Measurements from ENCODE around the gene STPG3.

The STPG3 gene

GRCh38 chr9:137245450-137246421, 5.3 kb upstream of the STPG3 start:
- peaks cover 40% of the 10 kb centered on the region for H3K4me1 ChIP-seq (ENCODE audit: control insufficient read depth, insufficient read depth, low read depth, low read length)
- H2AK5ac ChIP-seq (ENCODE audit: low read length, severe bottlenecking): no peak overlapping the region
- no peak overlapping the region for H2BK12ac ChIP-seq (ENCODE audit: low read length in 2 of 2)
- DNase-seq: no peak
- H3K79me1 ChIP-seq (replicated peaks; ENCODE audit: low read length, poor library complexity, severe bottlenecking): no peaks in the 10 kb centered on the region
- H2BK15ac ChIP-seq (ENCODE audit: low read depth, poor library complexity, severe bottlenecking): no peak overlapping the region
- H2BK120ac ChIP-seq (ENCODE audit: low read depth, low read length): no peak overlapping the region
- no peak overlapping the region for H3K18ac ChIP-seq (ENCODE audit: low read depth in 1 of 2, low read length in 2 of 2)
- H4K8ac ChIP-seq (ENCODE audit: low read length): no peak overlapping the region
- no peak overlapping the region for H2BK5ac ChIP-seq (ENCODE audit: low read depth, low read length, poor library complexity, severe bottlenecking)
- no peak overlapping the region for H3K4ac ChIP-seq (ENCODE audit: low read depth in 1 of 2, low read length in 2 of 2)
- peaks cover 0 to 17% of the 10 kb centered on the region in 2 experiments for H3K27me3 ChIP-seq (ENCODE audit: control insufficient read depth in 1 of 2, insufficient read depth in 1 of 2, low read length in 2 of 2)
- no peak overlapping the region for H3K14ac ChIP-seq (ENCODE audit: low read length in 2 of 2)
- no peak overlapping the region for H4K91ac ChIP-seq (ENCODE audit: low read length)
- WGBS: 92% methylated on average over 25 of the region's 25 CpGs
- H3K9ac ChIP-seq (ENCODE audit: low read length): no peak overlapping the region
- H2AFZ ChIP-seq (ENCODE audit: low read depth, low read length): no peak overlapping the region
- no peaks in the 10 kb centered on the region for H3K9me3 ChIP-seq (ENCODE audit: control insufficient read depth, low read length)
- H3K36me3 ChIP-seq (ENCODE audit: control insufficient read depth in 1 of 2, insufficient read depth in 2 of 2, low read depth in 1 of 2, low read length in 2 of 2): peaks cover 24 to 27% of the 10 kb centered on the region in 2 experiments
- H3K23ac ChIP-seq (ENCODE audit: low read length in 2 of 2): peak overlapping the region in 1 of 2 experiments; percentile 14
- H3K4me2 ChIP-seq (ENCODE audit: low read length, poor library complexity, severe bottlenecking): no peak overlapping the region
- no peak overlapping the region for H3K27ac ChIP-seq (ENCODE audit: low read length, poor library complexity, severe bottlenecking)
- H3K4me3 ChIP-seq (ENCODE audit: insufficient read depth in 1 of 2, low read depth in 1 of 2, low read length in 2 of 2): no peak overlapping the region

GRCh38 chr9:137247135-137247915, 3.8 kb upstream of the STPG3 start:
- no peak overlapping the region for H3K4ac ChIP-seq (ENCODE audit: low read depth in 1 of 2, low read length in 2 of 2)
- no peak overlapping the region for H3K9ac ChIP-seq (ENCODE audit: low read length)
- H2BK5ac ChIP-seq (ENCODE audit: low read depth, low read length, poor library complexity, severe bottlenecking): no peak overlapping the region
- no peak overlapping the region for H4K8ac ChIP-seq (ENCODE audit: low read length)
- no peak overlapping the region for H3K18ac ChIP-seq (ENCODE audit: low read depth in 1 of 2, low read length in 2 of 2)
- no peak overlapping the region for H2AK5ac ChIP-seq (ENCODE audit: low read length, severe bottlenecking)
- H3K79me1 ChIP-seq (replicated peaks; ENCODE audit: low read length, poor library complexity, severe bottlenecking): no peaks in the 10 kb centered on the region
- H3K4me1 ChIP-seq (ENCODE audit: control insufficient read depth, insufficient read depth, low read depth, low read length): peaks cover 45% of the 10 kb centered on the region
- peak overlapping the region in 1 of 2 experiments; percentile 31 for H2BK12ac ChIP-seq (ENCODE audit: low read length in 2 of 2)
- no peak overlapping the region for H3K27ac ChIP-seq (ENCODE audit: low read length, poor library complexity, severe bottlenecking)
- peaks cover 17 to 20% of the 10 kb centered on the region in 2 experiments for H3K36me3 ChIP-seq (ENCODE audit: control insufficient read depth in 1 of 2, insufficient read depth in 2 of 2, low read depth in 1 of 2, low read length in 2 of 2)
- no peak overlapping the region for H4K91ac ChIP-seq (ENCODE audit: low read length)
- DNase-seq: no peak
- no peak overlapping the region for H2BK15ac ChIP-seq (ENCODE audit: low read depth, poor library complexity, severe bottlenecking)
- H3K23ac ChIP-seq (ENCODE audit: low read length in 2 of 2): no peak overlapping the region
- H3K9me3 ChIP-seq (ENCODE audit: control insufficient read depth, low read length): no peaks in the 10 kb centered on the region
- peaks cover 0 to 17% of the 10 kb centered on the region in 2 experiments for H3K27me3 ChIP-seq (ENCODE audit: control insufficient read depth in 1 of 2, insufficient read depth in 1 of 2, low read length in 2 of 2)
- H3K14ac ChIP-seq (ENCODE audit: low read length in 2 of 2): no peak overlapping the region
- no peak overlapping the region for H3K4me3 ChIP-seq (ENCODE audit: insufficient read depth in 1 of 2, low read depth in 1 of 2, low read length in 2 of 2)
- H2BK120ac ChIP-seq (ENCODE audit: low read depth, low read length): no peak overlapping the region
- H3K4me2 ChIP-seq (ENCODE audit: low read length, poor library complexity, severe bottlenecking): no peak overlapping the region
- 76% methylated on average over 19 of the region's 20 CpGs for WGBS
- H2AFZ ChIP-seq (ENCODE audit: low read depth, low read length): no peak overlapping the region

GRCh38 chr9:137247916-137248175, 3.2 kb upstream of the STPG3 start:
- peaks cover 12 to 14% of the 10 kb centered on the region in 2 experiments for H3K36me3 ChIP-seq (ENCODE audit: control insufficient read depth in 1 of 2, insufficient read depth in 2 of 2, low read depth in 1 of 2, low read length in 2 of 2)
- no peak overlapping the region for H3K9ac ChIP-seq (ENCODE audit: low read length)
- no peak overlapping the region for H3K27ac ChIP-seq (ENCODE audit: low read length, poor library complexity, severe bottlenecking)
- no peak for DNase-seq
- no peak overlapping the region for H3K18ac ChIP-seq (ENCODE audit: low read depth in 1 of 2, low read length in 2 of 2)
- 85% methylated on average over 5 of the region's 6 CpGs for WGBS
- H3K9me3 ChIP-seq (ENCODE audit: control insufficient read depth, low read length): no peaks in the 10 kb centered on the region
- no peak overlapping the region for H2BK120ac ChIP-seq (ENCODE audit: low read depth, low read length)
- no peaks in the 10 kb centered on the region for H3K79me1 ChIP-seq (replicated peaks; ENCODE audit: low read length, poor library complexity, severe bottlenecking)
- no peak overlapping the region for H3K4me3 ChIP-seq (ENCODE audit: insufficient read depth in 1 of 2, low read depth in 1 of 2, low read length in 2 of 2)
- no peak overlapping the region for H3K4ac ChIP-seq (ENCODE audit: low read depth in 1 of 2, low read length in 2 of 2)
- H2BK12ac ChIP-seq (ENCODE audit: low read length in 2 of 2): no peak overlapping the region
- H3K23ac ChIP-seq (ENCODE audit: low read length in 2 of 2): no peak overlapping the region
- peaks cover 0 to 17% of the 10 kb centered on the region in 2 experiments for H3K27me3 ChIP-seq (ENCODE audit: control insufficient read depth in 1 of 2, insufficient read depth in 1 of 2, low read length in 2 of 2)
- H3K14ac ChIP-seq (ENCODE audit: low read length in 2 of 2): no peak overlapping the region
- no peak overlapping the region for H4K91ac ChIP-seq (ENCODE audit: low read length)
- no peak overlapping the region for H2AK5ac ChIP-seq (ENCODE audit: low read length, severe bottlenecking)
- peaks cover 40% of the 10 kb centered on the region for H3K4me1 ChIP-seq (ENCODE audit: control insufficient read depth, insufficient read depth, low read depth, low read length)
- no peak overlapping the region for H2BK5ac ChIP-seq (ENCODE audit: low read depth, low read length, poor library complexity, severe bottlenecking)
- no peak overlapping the region for H4K8ac ChIP-seq (ENCODE audit: low read length)
- H2BK15ac ChIP-seq (ENCODE audit: low read depth, poor library complexity, severe bottlenecking): no peak overlapping the region
- no peak overlapping the region for H2AFZ ChIP-seq (ENCODE audit: low read depth, low read length)
- no peak overlapping the region for H3K4me2 ChIP-seq (ENCODE audit: low read length, poor library complexity, severe bottlenecking)

Data from mesenchymal stem cell (in vitro differentiated cells and primary cell).